Fibroblast of mammary gland (primary cell): ENCODE data around the gene YEATS2.
"Not testable (repeated sequence)": the region's sequence is repeated elsewhere in the genome, so short reads cannot be mapped to it uniquely, and the experiment has no call there.

ENCODE experiments used
- DNase-seq: peaks from one replicate; pipeline ENCODE4 v3.0.0-alpha.2; 2010; ENCODE audit warnings: low read depth
- H3K4me3 ChIP-seq: 2 replicates; pipeline ENCODE4 v1.5.1; 2011; ENCODE audit warnings: low read depth, mild to moderate bottlenecking, low read length, moderate library complexity; ENCODE audit not compliant: control insufficient read depth
- TF ChIP-seq, protein P1 (sequence below): conservative IDR thresholded peaks from 2 replicates; pipeline ENCODE4 v1.5.1; 2011; ENCODE audit warnings: low read depth, low read length, inconsistent platforms; ENCODE audit not compliant: control insufficient read depth, insufficient read depth

Gene YEATS2

DNA sequence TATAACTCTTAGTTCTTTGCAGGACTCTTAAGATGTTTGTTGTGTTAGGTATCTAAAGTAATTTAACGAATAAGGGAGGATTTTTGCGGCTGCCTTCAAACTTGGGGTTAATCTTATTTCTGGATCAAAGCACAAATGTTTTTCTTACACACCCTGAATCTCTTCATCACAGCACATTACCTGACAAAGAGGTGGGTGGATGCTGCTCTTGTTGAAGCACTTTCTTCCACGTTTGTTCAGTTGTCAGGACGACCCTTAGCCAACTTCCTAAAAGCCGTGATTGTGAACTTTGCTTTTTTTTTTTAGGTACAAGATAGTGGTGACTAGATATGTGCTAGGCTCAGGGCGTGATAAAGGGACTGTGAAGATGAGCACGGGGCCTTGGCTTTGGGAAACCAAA lies 36.0 kb downstream of the YEATS2 start:
- no peak overlapping the region for H3K4me3 ChIP-seq
- DNase-seq = no peak
- TF ChIP-seq, protein P1, sequence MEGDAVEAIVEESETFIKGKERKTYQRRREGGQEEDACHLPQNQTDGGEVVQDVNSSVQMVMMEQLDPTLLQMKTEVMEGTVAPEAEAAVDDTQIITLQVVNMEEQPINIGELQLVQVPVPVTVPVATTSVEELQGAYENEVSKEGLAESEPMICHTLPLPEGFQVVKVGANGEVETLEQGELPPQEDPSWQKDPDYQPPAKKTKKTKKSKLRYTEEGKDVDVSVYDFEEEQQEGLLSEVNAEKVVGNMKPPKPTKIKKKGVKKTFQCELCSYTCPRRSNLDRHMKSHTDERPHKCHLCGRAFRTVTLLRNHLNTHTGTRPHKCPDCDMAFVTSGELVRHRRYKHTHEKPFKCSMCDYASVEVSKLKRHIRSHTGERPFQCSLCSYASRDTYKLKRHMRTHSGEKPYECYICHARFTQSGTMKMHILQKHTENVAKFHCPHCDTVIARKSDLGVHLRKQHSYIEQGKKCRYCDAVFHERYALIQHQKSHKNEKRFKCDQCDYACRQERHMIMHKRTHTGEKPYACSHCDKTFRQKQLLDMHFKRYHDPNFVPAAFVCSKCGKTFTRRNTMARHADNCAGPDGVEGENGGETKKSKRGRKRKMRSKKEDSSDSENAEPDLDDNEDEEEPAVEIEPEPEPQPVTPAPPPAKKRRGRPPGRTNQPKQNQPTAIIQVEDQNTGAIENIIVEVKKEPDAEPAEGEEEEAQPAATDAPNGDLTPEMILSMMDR = no peak

GRCh38 chr3:183734750-183735494 lies 37.3 kb downstream of the YEATS2 start:
- TF ChIP-seq, protein P1 = no peak
- DNase-seq = no peak
- no peak overlapping the region for H3K4me3 ChIP-seq

DNA sequence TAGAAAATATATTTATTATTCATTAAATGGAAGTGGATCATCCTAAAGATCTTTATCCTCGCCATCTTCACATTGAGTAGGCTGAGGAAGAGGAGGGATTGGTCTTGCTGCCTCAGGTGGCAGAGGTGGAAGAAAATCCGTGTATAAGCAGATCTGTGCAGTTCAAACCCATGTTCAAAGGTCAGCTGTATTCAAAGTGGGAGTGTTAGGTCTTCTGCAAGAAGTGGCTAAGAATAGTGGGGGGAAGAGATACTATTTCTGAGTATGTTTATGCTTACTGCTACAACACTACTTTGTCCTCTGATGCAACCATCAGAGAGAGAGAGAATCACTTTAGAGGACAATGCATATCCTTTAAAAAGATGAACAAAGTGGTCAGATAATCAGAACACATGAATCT lies 39.5 kb downstream of the YEATS2 start:
- no peak overlapping the region for H3K4me3 ChIP-seq
- TF ChIP-seq, protein P1 = no peak
- no peak for DNase-seq

DNA sequence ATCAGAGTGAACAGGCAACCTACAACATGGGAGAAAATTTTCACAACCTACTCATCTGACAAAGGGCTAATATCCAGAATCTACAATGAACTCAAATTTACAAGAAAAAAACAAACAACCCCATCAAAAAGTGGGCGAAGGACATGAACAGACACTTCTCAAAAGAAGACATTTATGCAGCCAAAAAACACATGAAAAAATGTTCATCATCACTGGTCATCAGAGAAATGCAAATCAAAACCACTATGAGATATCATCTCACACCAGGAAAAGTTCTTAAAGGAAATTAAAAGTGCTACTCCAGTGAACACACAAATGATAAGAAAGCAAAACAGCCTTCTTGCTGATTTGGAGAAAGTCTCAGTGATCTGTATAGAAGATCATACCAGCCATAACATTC lies 42.6 kb downstream of the YEATS2 start:
- not testable (repeated sequence) for DNase-seq, H3K4me3 ChIP-seq

- DNase-seq = no peak
- H3K4me3 ChIP-seq = no peak overlapping the region
- TF ChIP-seq, protein P1 = no peak
These were observed 45.6 kb downstream of the YEATS2 start for GRCh38 chr3:183743231-183743630.

DNA sequence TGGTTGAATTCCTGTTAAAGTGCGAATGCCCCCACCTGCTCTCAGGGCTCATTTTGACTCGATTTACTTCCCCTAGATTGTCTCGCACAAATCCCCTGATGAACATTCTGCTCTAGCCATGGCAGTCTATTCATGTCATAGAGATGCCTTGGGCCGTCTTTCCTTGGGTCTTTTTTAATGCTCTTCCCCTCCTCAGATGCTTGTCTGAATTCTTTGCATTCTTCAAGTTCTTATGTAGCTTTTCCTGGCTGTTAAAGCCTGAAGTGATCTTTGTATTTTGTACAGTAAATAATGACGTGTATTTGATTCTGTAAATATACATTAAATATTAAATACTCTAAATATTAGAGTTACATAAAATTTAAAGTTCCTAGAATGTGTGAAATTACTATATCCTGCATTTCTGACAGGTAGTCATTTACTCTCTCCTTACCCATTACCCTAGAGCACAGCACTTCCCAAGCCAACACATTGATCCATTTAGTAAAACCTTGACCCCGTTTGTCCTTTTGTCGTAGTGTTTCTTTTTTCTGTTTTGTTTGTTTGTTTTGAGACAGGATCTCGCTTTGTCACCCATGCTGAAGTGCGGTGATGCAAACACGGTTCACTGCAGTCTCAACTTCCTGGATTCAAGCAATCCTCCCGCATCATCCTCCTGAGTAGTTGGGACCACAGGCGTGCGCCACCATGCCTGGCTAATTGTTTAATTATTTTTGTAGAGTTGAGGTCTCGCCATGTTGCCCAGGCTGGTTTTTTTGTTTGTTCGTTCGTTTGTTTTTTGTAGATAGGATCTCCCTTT lies 47.9 kb downstream of the YEATS2 start:
- DNase-seq = no peak

GRCh38 chr3:183754052-183754451 lies 56.5 kb downstream of the YEATS2 start:
- no peak for DNase-seq
- no peak overlapping the region for H3K4me3 ChIP-seq
- TF ChIP-seq, protein P1 = no peak

More for the DNA sequence above, 47.9 kb downstream of the YEATS2 start:
- H3K4me3 ChIP-seq = no peak overlapping the region
- TF ChIP-seq, protein P1 = no peak
